Mucosa of stomach (tissue), 1 donor: Measurements from ENCODE around the gene MOGAT3.

Experiments
- H3K27me3 ChIP-seq: one replicate; pipeline ENCODE4 v1.7.0; 2013; ENCODE audit warnings: mild to moderate bottlenecking, low read length; ENCODE audit not compliant: control insufficient read depth, insufficient read depth
- H3K36me3 ChIP-seq: one replicate; pipeline ENCODE4 v1.7.0; 2013; ENCODE audit warnings: low read length; ENCODE audit not compliant: control insufficient read depth, insufficient read depth
- H3K4me1 ChIP-seq: one replicate; pipeline ENCODE4 v1.7.0; 2013; ENCODE audit warnings: mild to moderate bottlenecking, low read length; ENCODE audit not compliant: control insufficient read depth, insufficient read depth
- H3K4me3 ChIP-seq: one replicate; pipeline ENCODE4 v1.7.0; 2013; ENCODE audit warnings: low read length
- H3K9ac ChIP-seq: one replicate; pipeline ENCODE4 v1.7.0; 2013; ENCODE audit warnings: mild to moderate bottlenecking, low read length, moderate library complexity
- H3K9me3 ChIP-seq: one replicate; pipeline ENCODE4 v1.7.0; 2013; ENCODE audit warnings: mild to moderate bottlenecking, low read length, moderate library complexity; ENCODE audit not compliant: control insufficient read depth
- donor health status: Pancreatic carcinoma.

The MOGAT3 gene

DNA sequence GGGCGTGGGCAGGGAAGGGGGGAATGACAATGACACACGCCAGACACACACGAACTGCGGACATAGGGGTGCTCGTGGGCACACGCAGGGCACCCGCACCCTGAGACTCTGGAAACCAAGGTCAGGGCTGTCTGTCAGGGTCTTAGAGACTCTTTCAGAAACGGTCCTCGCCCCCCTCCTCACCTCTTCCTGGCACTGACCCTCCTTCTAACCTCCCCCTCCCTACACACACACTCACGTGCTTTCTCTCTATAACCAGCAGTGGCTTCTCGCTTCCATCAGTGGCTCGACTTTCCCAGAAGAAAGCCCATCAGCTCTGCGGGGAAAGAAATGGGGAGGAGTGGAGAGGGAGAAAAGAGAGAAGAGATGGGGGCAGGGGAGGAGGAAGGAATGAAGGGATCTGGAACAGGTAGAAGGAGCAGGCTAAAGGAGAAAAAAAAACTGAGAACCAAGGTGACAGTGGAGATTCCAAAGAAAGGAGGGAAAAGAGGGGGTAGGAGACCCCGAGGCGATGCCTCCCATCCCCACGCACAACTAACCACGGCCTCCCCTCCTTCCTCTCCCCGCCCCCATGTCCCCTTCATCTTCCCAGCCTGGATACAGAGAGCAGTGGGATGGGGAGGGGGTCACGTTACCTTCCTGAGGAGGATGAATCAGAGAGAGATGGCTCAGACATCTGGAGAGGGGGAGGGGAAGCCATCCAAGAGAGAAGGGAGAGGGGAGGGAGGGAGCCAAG, 33.8 kb downstream of the MOGAT3 start:
- H3K36me3 ChIP-seq = no peaks in the 10 kb centered on the region
- no peak overlapping the region for H3K9ac ChIP-seq
- H3K9me3 ChIP-seq = no peaks in the 10 kb centered on the region
- H3K4me1 ChIP-seq = peaks cover 35% of the 10 kb centered on the region
- no peak overlapping the region for H3K4me3 ChIP-seq
- peaks cover 95% of the 10 kb centered on the region for H3K27me3 ChIP-seq

DNA sequence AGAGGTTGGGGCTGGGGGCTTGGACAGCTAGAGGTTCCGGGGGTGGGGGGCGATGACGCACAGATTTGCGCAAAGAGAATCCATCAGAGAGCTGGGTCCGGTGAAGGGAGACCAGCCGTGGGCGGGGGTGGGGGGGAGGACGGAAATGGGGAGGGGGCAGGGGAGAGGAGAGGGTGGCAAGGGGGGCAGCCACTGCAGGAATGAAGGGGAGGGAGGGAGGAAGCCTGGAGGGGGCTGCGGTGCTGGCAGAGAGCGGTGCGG, 34.3 kb downstream of the MOGAT3 start:
- Histone ChIP-seq H3K27me3 (peaks cover 93% of the 10 kb centered on the region), H3K4me1 (peaks cover 35% of the 10 kb centered on the region), H3K4me3 (no peak overlapping the region), H3K36me3 (no peaks in the 10 kb centered on the region), H3K9me3 (no peaks in the 10 kb centered on the region), H3K9ac (no peak overlapping the region)

DNA sequence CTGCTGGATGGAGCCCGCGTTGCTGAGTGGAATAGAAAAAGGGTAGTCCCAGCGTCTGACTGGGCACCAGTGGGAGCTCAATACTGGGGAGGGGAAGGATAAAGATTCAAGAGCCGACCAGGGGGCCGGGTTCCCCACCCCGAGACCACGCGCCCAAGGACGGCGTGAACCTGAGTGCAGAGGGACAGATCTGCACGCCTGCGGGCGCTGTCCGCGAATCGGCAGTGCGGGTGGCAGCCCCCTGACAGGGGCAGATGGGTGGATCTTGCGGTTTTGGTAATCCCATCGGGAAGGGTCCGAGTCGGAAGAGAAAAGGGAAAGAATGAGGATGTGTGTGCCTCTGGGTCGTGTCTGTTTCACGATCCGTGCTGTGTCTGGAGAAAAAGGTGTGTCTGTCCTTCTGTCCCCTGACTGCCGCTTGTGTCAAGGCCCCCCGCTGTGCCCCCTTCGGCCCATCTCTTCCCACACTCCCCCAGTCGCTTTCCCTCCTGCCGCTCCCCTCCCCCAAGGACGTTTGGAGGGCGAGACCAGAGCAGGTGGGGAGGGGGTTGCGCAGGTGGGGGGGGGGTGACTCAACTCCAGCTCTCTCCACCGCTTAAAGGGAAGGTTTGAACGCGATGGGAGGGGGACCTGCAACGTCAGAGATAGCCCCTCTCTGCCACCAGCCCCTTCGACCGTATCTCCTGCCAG, 34.7 kb downstream of the MOGAT3 start:
- no peak overlapping the region for H3K4me3 ChIP-seq
- peaks cover 35% of the 10 kb centered on the region for H3K4me1 ChIP-seq
- no peaks in the 10 kb centered on the region for H3K9me3 ChIP-seq
- no peaks in the 10 kb centered on the region for H3K36me3 ChIP-seq
- peaks cover 89% of the 10 kb centered on the region for H3K27me3 ChIP-seq
- H3K9ac ChIP-seq = no peak overlapping the region

DNA sequence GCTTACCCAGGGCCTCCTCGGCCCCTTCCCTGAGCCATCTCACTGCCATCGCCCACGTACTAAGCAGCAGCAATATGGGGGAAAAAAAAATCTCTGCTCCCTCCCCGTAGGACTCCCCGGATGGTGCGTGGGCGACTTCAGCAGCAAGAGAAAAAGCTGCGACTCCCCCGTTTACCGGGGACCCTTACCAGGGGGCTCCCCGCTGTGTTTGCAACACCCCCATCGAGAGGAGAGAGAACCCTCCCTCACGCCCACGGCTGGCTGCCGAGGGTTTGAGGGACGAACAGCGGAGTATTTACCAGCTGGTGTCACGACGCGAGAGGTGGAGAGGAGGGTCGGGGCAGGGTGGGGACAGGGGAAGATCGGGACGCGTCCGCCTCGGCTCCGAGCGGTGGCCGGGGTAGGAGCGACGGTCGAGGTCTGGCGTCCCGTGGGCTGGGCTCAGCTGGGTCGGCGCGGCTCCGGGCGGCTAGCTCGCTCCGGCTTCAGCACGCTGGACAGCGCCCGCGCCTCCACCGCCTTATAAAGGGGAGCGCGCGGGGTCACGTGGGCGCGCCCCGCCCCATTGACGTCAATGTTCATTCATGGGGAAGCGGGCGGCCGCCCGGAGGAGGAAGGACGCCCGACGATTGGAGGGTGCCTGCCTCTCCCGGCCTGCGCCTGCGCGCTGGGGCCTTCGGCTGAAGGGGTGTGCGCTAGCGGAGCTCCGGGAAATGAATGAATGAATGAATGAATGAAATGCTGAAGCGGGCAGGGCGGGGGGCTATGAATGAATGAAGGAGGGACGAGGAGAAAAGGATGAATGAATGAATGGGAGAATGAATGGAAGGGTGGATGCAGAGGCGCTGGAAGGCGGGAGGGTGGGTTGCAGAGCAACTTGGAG, 35.5 kb downstream of the MOGAT3 start, which contains the start of gene VGF:
TSS of gene VGF (minus strand) at position 495 of the 883 bp plus-strand sequence. CDS start 726 bp downstream, outside the sequence.
- peaks cover 81% of the 10 kb centered on the region for H3K27me3 ChIP-seq
- H3K4me3 ChIP-seq = no peak within 1 kb of the TSS

DNA sequence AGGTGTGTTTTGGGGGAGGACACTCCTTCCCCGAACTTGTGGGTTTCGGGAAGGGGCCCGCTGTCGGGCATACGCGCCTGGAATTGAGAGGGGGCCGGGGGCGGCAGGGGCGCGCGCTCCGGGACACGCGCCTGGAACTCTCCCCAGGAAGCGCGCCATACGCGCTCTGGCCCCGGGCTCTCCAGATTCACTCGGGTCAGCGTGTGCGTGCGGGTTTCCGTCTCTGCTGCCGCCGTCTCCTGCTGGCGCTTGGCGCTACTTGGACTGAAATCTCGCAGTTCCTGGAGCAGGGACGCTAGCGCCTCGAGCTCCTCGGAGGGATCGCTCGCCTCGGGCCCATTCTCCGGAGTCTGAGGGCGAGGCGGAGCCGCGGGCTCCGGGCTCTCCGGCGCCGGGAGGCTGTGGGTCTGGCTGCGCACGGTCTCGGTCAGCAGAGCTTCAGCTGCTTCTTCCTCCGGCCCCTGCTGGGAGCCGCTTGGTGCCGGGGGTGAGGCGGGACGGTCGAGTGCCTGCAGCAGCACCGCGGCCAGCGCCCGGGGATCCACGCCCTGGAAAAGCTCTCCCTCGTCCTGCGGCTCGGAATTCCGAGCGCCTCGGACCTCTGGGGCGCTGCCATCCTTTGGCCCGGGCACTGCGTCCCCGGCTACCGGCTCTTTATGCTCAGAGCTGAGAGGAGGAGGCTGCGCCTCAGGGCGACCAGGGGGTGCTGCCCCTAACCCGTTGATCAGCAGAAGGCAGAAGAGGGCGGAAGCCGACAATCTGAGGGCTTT, 36.6 kb downstream of the MOGAT3 start:
- H3K4me3 ChIP-seq = no peak overlapping the region
- H3K27me3 ChIP-seq = peaks cover 70% of the 10 kb centered on the region
- no peaks in the 10 kb centered on the region for H3K9me3 ChIP-seq
- H3K36me3 ChIP-seq = no peaks in the 10 kb centered on the region
- H3K9ac ChIP-seq = peak overlapping the region; percentile 15
- peaks cover 28% of the 10 kb centered on the region for H3K4me1 ChIP-seq

More for the DNA sequence above, 35.5 kb downstream of the MOGAT3 start, which contains the start of gene VGF:
- Histone ChIP-seq H3K4me1 (peaks cover 35% of the 10 kb centered on the region), H3K9ac (no peak within 1 kb of the TSS), H3K9me3 (no peaks in the 10 kb centered on the region), H3K36me3 (no peaks in the 10 kb centered on the region)

DNA sequence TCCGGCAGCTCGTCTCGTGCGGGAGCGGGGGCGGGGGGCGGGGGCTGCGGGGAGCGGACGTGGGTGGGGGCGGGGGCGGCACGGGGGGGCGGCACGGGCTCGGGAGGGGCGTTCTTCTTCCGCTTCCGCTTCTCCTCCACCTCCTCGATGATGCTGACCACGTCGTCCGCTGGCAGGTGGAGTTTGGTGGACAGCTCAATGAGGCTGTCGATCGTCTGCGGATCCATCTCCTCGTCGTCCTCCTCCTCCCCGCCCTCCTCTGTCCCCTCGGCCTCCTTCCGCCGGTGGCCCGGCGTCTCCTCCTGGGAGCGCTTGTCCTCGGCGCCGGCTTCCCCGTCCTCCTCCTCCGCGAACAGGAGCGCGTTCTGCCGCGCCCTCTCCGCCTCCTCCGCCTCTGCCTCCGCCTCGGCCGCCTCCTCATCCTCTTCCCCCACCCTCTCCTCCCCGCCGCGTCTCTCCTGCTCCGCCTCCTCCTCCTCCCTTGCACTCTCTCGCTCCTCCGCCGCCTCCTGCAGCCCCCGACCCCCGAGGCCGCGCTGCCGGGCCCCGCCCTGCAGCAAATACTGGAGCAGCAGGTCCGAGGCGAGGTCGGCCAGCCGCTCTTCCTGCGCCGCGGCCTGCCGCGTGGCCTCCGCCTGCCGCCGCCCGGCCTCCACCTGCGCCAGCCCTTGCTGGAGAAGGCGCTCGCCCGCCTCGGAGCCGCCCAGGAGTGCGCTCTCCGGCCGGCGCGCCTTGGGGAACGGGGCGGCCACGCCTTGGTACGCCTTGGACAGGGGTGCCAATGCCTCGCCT, 37.4 kb downstream of the MOGAT3 start:
- H3K27me3 ChIP-seq = peaks cover 62% of the 10 kb centered on the region
- no peaks in the 10 kb centered on the region for H3K9me3 ChIP-seq
- H3K4me3 ChIP-seq = no peak overlapping the region
- H3K9ac ChIP-seq = peak overlapping the region; percentile 15
- peaks cover 5% of the 10 kb centered on the region for H3K36me3 ChIP-seq
- peaks cover 28% of the 10 kb centered on the region for H3K4me1 ChIP-seq

DNA sequence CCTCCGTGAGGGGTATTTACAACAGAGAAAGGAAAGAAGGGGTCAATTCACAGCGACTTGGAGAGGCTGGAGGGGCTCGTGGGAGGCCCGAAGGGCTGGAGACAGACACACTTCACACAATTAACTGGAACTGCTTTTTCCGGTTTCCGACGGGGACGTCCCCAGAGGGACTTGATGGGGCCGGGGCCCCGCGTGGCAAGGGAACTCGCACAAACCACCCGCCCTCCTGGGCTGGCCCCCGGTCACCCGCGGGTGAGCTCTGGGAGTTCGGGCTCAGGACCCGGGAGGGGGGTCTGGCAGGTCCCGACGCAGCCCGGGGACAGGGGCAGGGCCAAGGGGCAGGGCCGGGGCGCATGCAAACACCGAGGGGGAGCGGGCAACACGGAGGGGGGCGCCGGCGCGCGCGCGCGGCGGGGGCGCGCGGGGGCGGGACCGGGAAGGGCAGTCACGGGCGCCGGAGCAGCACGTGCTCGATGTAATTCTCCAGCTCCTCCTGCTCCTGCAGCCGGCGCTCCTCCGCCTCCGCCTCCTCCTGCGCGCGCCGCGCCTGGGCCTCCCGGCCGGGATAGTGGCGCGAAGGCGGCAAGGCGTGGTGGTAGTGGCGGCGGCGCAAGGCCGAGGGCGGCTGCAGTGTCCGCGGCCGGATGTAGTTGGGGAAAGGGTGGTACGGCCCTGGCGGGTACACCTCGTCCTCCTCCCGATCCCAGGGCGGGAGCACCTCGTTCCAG, 38.1 kb downstream of the MOGAT3 start:
- H3K4me1 ChIP-seq = peaks cover 28% of the 10 kb centered on the region
- peaks cover 55% of the 10 kb centered on the region for H3K27me3 ChIP-seq
- H3K4me3 ChIP-seq = no peak overlapping the region
- H3K9ac ChIP-seq = no peak overlapping the region
- H3K36me3 ChIP-seq = peaks cover 5% of the 10 kb centered on the region
- H3K9me3 ChIP-seq = no peaks in the 10 kb centered on the region

DNA sequence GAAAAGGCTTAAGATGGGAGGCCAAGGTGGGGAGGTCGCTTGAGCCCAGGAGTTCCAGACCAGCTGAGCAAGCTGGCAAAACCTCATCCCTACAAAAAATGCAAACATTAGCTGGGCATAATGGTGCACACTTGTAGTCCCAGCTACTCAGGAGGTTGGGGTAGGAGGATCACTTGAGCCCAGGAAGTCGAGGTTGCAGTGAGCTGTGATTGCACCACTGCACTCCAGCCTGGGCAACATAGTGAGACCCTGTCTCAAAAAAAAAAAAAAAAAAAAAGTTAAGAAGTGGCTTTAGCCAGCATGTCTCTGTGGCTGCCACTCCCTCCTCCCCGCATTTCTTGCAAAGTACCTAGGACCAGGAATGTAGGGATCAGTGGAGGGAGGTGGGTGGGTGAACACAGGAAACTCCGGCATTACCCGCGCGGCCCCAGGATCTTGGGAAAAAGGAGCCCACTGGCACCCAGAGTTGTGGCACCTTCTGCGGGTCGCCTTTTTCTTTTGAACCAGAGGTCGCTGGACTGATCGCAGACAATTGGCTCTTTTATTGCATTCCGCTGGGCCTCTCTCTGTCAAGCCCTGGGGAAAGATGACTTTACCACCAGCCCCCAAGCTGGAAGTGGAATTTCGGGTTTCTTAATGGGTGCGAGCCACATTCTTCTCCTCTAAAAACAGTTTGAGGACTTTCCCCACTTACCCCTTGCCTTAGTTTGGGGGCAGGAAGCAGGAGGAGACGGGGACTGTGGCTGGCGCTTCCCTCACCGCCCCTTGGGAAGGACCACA, 39.0 kb downstream of the MOGAT3 start:
- peaks cover 29% of the 10 kb centered on the region for H3K4me1 ChIP-seq
- H3K9ac ChIP-seq = no peak overlapping the region
- H3K36me3 ChIP-seq = peaks cover 5% of the 10 kb centered on the region
- no peaks in the 10 kb centered on the region for H3K9me3 ChIP-seq
- H3K4me3 ChIP-seq = no peak overlapping the region
- peaks cover 46% of the 10 kb centered on the region for H3K27me3 ChIP-seq

DNA sequence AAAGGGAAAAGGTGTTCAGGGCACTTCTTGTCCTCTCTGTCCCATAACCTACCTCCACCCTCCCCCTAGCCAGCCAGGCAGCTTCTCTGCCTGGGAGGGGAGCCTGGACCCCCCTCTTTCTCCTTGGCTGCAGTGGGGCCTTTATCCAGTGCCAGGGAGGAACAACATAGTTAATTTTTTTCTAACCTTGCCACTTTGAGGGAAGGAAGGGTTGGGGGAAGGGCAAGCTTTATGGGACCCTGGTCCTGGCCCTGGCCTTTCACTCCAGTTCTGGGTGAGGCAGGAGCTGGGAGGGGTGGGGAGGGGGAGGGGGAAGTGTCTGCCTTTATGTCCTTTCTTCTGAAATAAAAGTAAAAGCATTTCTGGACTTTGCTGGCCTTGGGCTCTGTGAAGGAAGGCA, 39.9 kb downstream of the MOGAT3 start:
- Histone ChIP-seq H3K4me1 (peaks cover 33% of the 10 kb centered on the region), H3K27me3 (peaks cover 37% of the 10 kb centered on the region), H3K36me3 (peaks cover 5% of the 10 kb centered on the region), H3K9ac (no peak overlapping the region), H3K4me3 (no peak overlapping the region), H3K9me3 (no peaks in the 10 kb centered on the region)
